ENCODE results near the gene CLRN3. TPM values are rescaled to one million over a fixed set of nuclear protein-coding genes. Genes with fewer than 3 reads are reported as not detected.

Gene CLRN3
- total and polyA plus RNA-seq, 9 of the 15 experiments (the other 6 are each of a cell fraction or from before 2014, with no cell fraction given): not detected

Other genes starting within 250 kb of the CLRN3 start
- gene FOXI2, start 155.8 kb downstream of the CLRN3 start, total RNA-seq (2014; rRNA removed): not detected in 2 replicates
- not detected in 2 replicates for gene FOXI2, start 155.8 kb downstream of the CLRN3 start, total RNA-seq (2014; rRNA removed; fragmentation: Illumina TruSeq; extraction: Trizol)
- not detected in 2 replicates for gene FOXI2, start 155.8 kb downstream of the CLRN3 start, total RNA-seq (2015; rRNA removed; fragmentation: Illumina TruSeq; extraction: Trizol)
- gene FOXI2, start 155.8 kb downstream of the CLRN3 start, total RNA-seq (2021): not detected in 2 replicates
- gene FOXI2, start 155.8 kb downstream of the CLRN3 start, polyA plus RNA-seq (2011; rRNA removed): not detected in 2 replicates
- not detected in 2 replicates for gene FOXI2, start 155.8 kb downstream of the CLRN3 start, polyA plus RNA-seq (2014; fragmentation: Illumina TruSeq; extraction: Trizol)
- not detected for gene FOXI2, start 155.8 kb downstream of the CLRN3 start, polyA plus RNA-seq (2014; fragmentation: Nextera tagmentation; extraction: Ambion mirVana)
- gene FOXI2, start 155.8 kb downstream of the CLRN3 start, polyA plus RNA-seq (2014; rRNA removed): not detected in 2 replicates
- not detected in 2 replicates for gene PTPRE, start 14.2 kb upstream of the CLRN3 start, total RNA-seq (2014; rRNA removed)
- not detected in 2 replicates for gene PTPRE, start 14.2 kb upstream of the CLRN3 start, total RNA-seq (2014; rRNA removed; fragmentation: Illumina TruSeq; extraction: Trizol)
- 0.04 TPM in 1 of 2 replicates, not detected in the other for gene PTPRE, start 14.2 kb upstream of the CLRN3 start, total RNA-seq (2015; rRNA removed; fragmentation: Illumina TruSeq; extraction: Trizol)
- gene PTPRE, start 14.2 kb upstream of the CLRN3 start, total RNA-seq (2021): 0.13 and 0.16 TPM in 2 replicates
- 0.04 TPM in 1 of 2 replicates, not detected in the other for gene PTPRE, start 14.2 kb upstream of the CLRN3 start, polyA plus RNA-seq (2011; rRNA removed)
- 0.04 TPM in 1 of 2 replicates, not detected in the other for gene PTPRE, start 14.2 kb upstream of the CLRN3 start, polyA plus RNA-seq (2014; fragmentation: Illumina TruSeq; extraction: Trizol)
- under 1 TPM in 1 of 2 experiments, not detected in 1; 0.01 TPM for gene PTPRE, start 14.2 kb upstream of the CLRN3 start, polyA plus RNA-seq (2014; fragmentation: Nextera tagmentation; extraction: Ambion mirVana)
- 0.03 TPM in 1 of 2 replicates, not detected in the other for gene PTPRE, start 14.2 kb upstream of the CLRN3 start, polyA plus RNA-seq (2014; rRNA removed)
- 48.5 and 58.1 TPM in 2 replicates for gene MKI67, start 233.5 kb upstream of the CLRN3 start, total RNA-seq (2014; rRNA removed)
- 32.4 and 36.9 TPM in 2 replicates for gene MKI67, start 233.5 kb upstream of the CLRN3 start, total RNA-seq (2014; rRNA removed; fragmentation: Illumina TruSeq; extraction: Trizol)
- gene MKI67, start 233.5 kb upstream of the CLRN3 start, total RNA-seq (2015; rRNA removed; fragmentation: Illumina TruSeq; extraction: Trizol): 36.0 and 38.3 TPM in 2 replicates
- gene MKI67, start 233.5 kb upstream of the CLRN3 start, total RNA-seq (2021): 73.7 and 86.5 TPM in 2 replicates
- gene MKI67, start 233.5 kb upstream of the CLRN3 start, polyA plus RNA-seq (2011; rRNA removed): 15.8 and 20.1 TPM in 2 replicates
- gene MKI67, start 233.5 kb upstream of the CLRN3 start, polyA plus RNA-seq (2014; fragmentation: Illumina TruSeq; extraction: Trizol): 60.8 and 74.7 TPM in 2 replicates
- 10 to 100 TPM; 11.8 to 17.2 TPM for gene MKI67, start 233.5 kb upstream of the CLRN3 start, polyA plus RNA-seq (2014; fragmentation: Nextera tagmentation; extraction: Ambion mirVana)
- gene MKI67, start 233.5 kb upstream of the CLRN3 start, polyA plus RNA-seq (2014; rRNA removed): 23.9 and 37.5 TPM in 2 replicates